IPS-NIHi11 (cell line): Measurements from ENCODE around the gene ACTR1A.

Source experiments
- DNase-seq: peaks from one replicate; pipeline ENCODE4 v3.0.0; 2012; ENCODE audit warnings: mixed read lengths, low spot score

Gene ACTR1A

DNA sequence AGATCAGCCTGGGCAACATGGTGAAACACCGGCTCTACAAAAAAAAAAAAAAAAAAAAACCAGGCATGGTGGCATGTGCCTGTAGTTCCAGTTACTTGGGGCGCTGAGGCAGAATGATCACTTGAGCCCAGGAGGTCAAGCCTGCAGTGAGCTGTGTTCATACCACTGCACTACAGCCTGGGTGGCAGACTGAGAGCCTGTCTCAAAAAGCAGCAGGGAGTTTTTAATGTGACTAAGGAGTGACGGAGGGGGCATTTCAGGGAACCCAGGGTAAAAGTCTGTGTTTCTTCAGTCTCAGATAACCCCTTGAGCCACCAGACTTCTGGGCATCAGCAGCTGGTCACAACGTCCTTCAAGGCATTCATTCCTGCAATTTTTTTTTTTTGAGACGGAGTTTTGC lies 49.0 kb downstream of the ACTR1A start:
- DNase-seq, result no peak

DNA sequence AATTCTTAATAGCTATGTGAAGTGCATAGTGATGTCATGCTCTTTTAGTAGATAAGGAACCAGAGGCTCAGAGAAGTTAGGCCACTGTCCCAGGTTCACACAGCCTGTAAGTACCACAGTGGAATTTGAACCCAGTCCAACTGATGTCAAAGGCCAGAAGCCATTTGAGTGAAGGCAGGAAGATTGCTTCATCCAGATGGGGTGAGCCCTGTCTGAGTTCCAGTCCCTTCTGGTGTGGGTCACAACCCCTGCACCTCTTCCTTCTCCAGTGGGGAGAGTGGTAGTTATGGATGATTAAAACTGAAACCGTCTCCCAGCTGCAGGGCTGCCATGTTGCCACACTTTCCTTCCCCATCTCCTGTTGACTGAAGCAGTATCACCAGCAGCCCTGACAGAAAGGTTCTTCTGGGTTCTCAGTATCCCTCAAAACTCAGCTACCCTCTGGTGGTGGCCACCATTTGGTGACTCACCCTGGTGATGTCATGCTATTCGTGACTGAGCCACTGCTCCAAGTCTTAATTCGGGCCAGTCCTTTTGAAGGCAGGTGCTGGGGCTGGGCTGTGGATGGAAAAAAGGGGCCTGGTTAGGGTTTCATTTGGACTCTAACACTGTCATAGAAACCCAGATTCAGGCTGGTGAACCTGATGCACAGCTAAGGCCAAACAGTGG lies 49.7 kb downstream of the ACTR1A start:
- DNase-seq, result no peak

- no peak for DNase-seq
Observed at GRCh38 chr10:102451105-102451969, 51.2 kb downstream of the ACTR1A start, which contains the start of gene C10orf95. Gene C10orf95, minus strand, starts transcription at chr10:102451543. Its CDS starts 450 bp downstream, at chr10:102451093.

GRCh38 chr10:102450374-102451104 lies 52.0 kb downstream of the ACTR1A start:
- DNase-seq, result peak; percentile 87

- DNase-seq, result no peak
Observed at GRCh38 chr10:102450124-102450373, 52.5 kb downstream of the ACTR1A start.

- DNase-seq, result peak; percentile 55
Observed at GRCh38 chr10:102449321-102450123, 53.0 kb downstream of the ACTR1A start.

GRCh38 chr10:102444851-102445250 lies 57.7 kb downstream of the ACTR1A start:
- no peak for DNase-seq

GRCh38 chr10:102438374-102438773 lies 64.1 kb downstream of the ACTR1A start:
- DNase-seq, result no peak

GRCh38 chr10:102437515-102437914 lies 65.0 kb downstream of the ACTR1A start:
- no peak for DNase-seq

DNA sequence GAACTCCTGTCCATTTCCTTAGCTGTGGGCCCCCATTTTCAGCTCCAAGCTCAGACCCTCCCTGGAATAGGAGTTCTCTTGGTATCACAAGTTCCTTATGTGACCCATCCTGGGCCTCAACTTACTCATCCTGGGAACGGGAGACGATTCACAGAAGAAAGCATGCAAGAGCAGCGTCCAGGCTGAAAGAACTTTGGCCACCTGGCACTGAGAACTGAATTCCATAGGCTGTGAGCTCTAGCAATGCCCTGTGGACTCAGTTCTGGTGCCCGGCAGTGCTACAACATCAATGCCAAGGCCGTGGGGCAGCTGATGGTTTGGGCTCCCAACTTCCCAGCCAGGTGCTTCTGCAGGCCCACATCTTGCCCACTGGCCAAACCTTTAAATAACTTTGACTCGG lies 66.2 kb downstream of the ACTR1A start:
- DNase-seq, result no peak

DNA sequence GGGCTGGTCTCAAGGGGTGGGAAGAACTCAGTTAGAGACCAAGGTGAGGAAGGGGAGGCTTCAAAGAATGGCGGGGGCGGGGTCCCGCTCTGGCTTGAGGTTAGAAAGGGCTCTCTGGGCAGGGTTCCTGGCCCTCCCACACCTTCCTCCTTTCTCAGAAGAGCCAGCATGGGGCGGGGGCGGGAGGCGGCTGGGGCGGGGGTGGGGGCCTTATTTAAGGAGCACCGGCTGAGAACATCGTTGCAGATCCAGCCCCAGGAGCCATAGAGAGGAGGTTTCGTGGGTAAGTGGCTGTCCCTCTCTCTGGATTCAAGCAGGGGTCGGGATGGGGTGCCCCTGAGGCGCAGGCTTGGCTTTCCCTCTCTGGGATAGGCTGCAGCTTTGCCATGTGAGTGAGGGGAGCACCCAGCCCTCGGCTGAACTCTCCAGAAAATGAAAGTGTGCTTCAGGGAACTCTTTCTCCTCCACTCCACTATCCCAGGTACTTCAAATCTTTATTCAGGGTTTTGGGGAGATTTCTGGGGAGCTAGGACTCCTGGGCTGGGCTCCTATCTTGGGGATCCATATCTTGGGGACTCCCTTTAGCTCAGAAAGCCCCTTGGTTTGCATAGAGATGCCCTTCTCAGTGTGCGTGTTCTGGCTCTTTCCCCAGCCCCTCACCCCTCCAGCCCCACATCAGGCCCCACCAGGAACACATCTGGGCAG lies 66.8 kb downstream of the ACTR1A start:
- DNase-seq, result peak; percentile 54

GRCh38 chr10:102435133-102435497 lies 67.4 kb downstream of the ACTR1A start:
- no peak for DNase-seq

GRCh38 chr10:102434394-102435132 lies 67.9 kb downstream of the ACTR1A start:
- DNase-seq, result no peak

DNA sequence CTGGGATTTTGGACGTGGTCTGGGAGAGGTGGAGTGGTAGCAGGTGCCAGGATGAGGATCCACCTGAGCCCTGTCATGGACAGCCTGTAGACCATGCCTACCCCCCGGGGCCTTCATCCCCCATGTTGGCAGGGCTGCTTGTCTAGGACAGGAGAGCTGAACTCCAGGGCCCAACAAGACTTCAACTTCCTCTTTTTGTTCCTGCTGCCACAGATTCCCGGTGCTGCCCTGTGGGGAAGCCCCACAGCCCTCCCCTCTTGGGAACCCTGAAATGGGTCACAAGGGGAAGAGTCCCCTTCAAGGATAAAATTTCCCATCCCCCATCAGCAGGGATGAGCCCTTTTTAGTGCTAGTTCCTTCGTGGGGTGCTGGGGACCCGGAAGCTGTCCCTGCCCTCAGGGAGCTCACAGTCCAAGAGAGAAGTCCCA lies 68.9 kb downstream of the ACTR1A start:
- no peak for DNase-seq

DNA sequence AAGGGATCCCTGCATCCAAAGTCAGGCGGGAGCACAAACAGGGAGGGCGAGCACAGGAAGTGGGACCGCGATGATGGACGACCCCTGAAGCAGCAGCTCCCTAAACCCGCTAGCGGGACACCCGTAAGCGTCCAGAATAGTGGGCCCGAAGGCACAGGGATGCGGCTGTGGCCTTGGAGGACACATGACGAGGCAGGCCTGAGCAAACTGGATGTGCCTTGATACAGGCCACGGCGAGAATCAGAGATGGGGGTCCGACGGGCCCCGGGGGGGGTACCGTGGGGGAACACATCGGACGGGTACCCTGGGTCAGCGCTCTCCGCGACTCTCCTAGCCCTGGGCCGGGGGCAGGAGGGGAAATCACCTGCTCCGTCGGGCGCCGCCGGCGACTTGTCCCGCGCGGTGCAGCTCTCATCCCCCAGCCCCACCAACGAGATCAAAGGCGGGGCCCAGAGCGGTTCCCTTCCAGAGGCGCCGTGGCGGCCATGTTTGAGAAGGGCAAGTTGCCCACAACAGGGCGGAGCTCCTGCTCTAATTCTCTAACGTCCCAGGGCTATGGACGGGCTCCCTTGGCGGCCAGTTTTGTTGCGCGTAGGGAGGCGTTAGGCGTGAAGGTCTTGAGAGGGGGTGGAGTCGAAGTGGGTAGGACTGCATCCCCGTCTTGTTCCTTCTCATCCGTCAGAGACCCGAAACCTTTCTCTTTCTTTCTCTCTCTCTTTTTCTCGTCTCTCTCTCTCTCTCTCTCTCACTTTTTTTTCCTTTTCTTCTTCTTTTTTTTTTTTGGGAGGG lies 70.2 kb downstream of the ACTR1A start, which contains the start of gene CUEDC2:
Gene CUEDC2 (minus strand): TSS at position 413 of the 789 bp plus-strand sequence. CDS start 7,386 bp downstream, outside the sequence.
- peak; percentile 91 for DNase-seq

DNA sequence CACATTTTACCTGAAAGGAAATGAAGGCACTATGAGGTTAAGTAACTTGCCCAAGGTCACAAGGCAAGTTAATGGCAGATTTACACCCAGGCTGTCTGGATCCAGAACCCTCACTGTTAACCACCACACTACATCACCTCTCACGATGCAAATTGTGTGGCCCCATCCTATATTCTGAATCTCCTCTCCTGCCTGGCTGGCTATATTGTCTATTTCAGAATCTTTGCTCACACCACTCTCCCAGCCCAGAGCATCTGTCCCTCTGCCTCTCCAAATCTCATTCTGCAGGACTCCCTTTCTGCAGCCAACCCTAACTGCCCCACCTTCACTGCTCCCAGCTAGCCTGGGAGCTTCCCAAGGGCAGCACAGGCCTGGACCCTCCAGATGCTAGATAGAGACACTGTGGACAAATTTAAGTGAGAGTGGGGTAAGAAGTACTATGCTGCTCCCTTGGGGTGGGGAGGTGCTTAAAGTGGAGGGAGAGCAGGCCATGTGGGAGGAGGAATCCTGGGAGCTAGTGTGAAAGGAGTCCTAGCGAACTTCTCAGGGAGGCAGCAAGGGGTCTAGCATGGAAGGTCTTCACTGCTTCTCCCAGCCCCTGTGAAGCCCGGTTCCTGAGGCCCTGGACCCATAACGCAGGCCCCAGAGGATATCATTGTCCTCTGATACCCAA lies 70.9 kb downstream of the ACTR1A start:
- no peak for DNase-seq

GRCh38 chr10:102429468-102429867 lies 73.0 kb downstream of the ACTR1A start:
- DNase-seq, result no peak
